Measurements from ENCODE around the gene TDRD3. TPM values are rescaled to one million over a fixed set of nuclear protein-coding genes. Genes with fewer than 3 reads are reported as not detected.

Gene TDRD3
- total and polyA plus RNA-seq, 2 donors (not counting 1 experiment from before 2014, with no cell fraction given) = 5.6 to 23.7 TPM

- no peak overlapping the region for H3K4me3 Mint-ChIP-seq
These were observed 17.2 kb downstream of the TDRD3 start for GRCh38 chr13:60414177-60414576.

GRCh38 chr13:60417734-60418133, 20.7 kb downstream of the TDRD3 start:
- Mint-ChIP-seq H3K27me3 (no peaks in the 10 kb centered on the region), H3K4me1 (peaks cover 8% of the 10 kb centered on the region), H3K9me3 (ENCODE audit: insufficient read depth) (peaks cover 3% of the 10 kb centered on the region), H3K27ac (no peak overlapping the region), H3K4me3 (no peak overlapping the region)
- Histone ChIP-seq H3K27me3 (replicated peaks in 1 of 4; ENCODE audit: control extremely low read depth in 1 of 4, control insufficient read depth in 3 of 4, insufficient read depth in 4 of 4, low read length in 3 of 4) (no peaks in the 10 kb centered on the region), H2AFZ (ENCODE audit: insufficient read depth, low read depth, low read length, poor library complexity, severe bottlenecking) (no peak overlapping the region), H3K4me3 (ENCODE audit: control extremely low read depth in 1 of 5, extremely low read depth in 1 of 5, insufficient read depth in 1 of 5, low read depth in 2 of 5, low read length in 4 of 5) (no peak overlapping the region), H3K4me1 (ENCODE audit: control insufficient read depth in 2 of 2, insufficient read depth in 2 of 2, low read length in 2 of 2) (no peaks in the 10 kb centered on the region), H3K9me3 (ENCODE audit: control extremely low read depth in 1 of 3, control insufficient read depth in 2 of 3, insufficient read depth in 1 of 3, low read length in 2 of 3) (peaks cover 0 to 4% (median 0%) of the 10 kb centered on the region in 3 donors), H3K36me3 (replicated peaks in 1 of 2; ENCODE audit: control extremely low read depth in 1 of 2, control insufficient read depth in 1 of 2, extremely low read depth in 1 of 2, insufficient read depth in 2 of 2, low read length in 1 of 2) (no peaks in the 10 kb centered on the region), H4K20me1 (ENCODE audit: control insufficient read depth, insufficient read depth, low read length, poor library complexity, severe bottlenecking) (peaks cover 4% of the 10 kb centered on the region), H3K79me2 (ENCODE audit: control insufficient read depth, insufficient read depth, low read length) (peaks cover 39% of the 10 kb centered on the region), H3K9ac (ENCODE audit: low read length) (no peak overlapping the region), H3K27ac (ENCODE audit: low read length in 2 of 2) (no peak overlapping the region), H3K4me2 (replicated peaks; ENCODE audit: low read depth, low read length, poor library complexity, severe bottlenecking) (no peak overlapping the region)
- ChIA-PET POLR2A (no interaction called here), CTCF (no interaction called here)
- intact Hi-C loops (cut with micrococcal nuclease) = no loop called here
- DNase-seq = no peak
- TF ChIP-seq EZH2 (IDR thresholded peaks at IDR 0.05; ENCODE audit: borderline replicate concordance, insufficient read depth, low read depth, low read length, poor library complexity, severe bottlenecking) (no peak), CTCF (IDR thresholded peaks at IDR 0.05) (no peak)
- 74% methylated on average over 2 of the region's 2 CpGs for WGBS (ENCODE audit: insufficient coverage)
- no peak for ATAC-seq (ENCODE audit: low read depth)

More at GRCh38 chr13:60414177-60414576, 17.2 kb downstream of the TDRD3 start:
- H3K4me2 ChIP-seq (replicated peaks; ENCODE audit: low read depth, low read length, poor library complexity, severe bottlenecking) = no peak overlapping the region
- ChIA-PET CTCF (interaction anchor here (0.7 kb wide), 1 partner anchor 454 kb away, joined by 6 read pairs; no protein-coding TSS in a partner anchor), POLR2A (no interaction called here)
- no peaks in the 10 kb centered on the region for H3K27me3 ChIP-seq (replicated peaks in 1 of 4; ENCODE audit: control extremely low read depth in 1 of 4, control insufficient read depth in 3 of 4, insufficient read depth in 4 of 4, low read length in 3 of 4)
- no peak for TF ChIP-seq EZH2 (IDR thresholded peaks at IDR 0.05; ENCODE audit: borderline replicate concordance, insufficient read depth, low read depth, low read length, poor library complexity, severe bottlenecking)
- no peak for TF ChIP-seq CTCF (IDR thresholded peaks at IDR 0.05)
- H3K36me3 ChIP-seq (replicated peaks in 1 of 2; ENCODE audit: control extremely low read depth in 1 of 2, control insufficient read depth in 1 of 2, extremely low read depth in 1 of 2, insufficient read depth in 2 of 2, low read length in 1 of 2) = no peaks in the 10 kb centered on the region
- H3K4me1 Mint-ChIP-seq = peaks cover 32% of the 10 kb centered on the region
- H3K27ac Mint-ChIP-seq = no peak overlapping the region
- H3K79me2 ChIP-seq (ENCODE audit: control insufficient read depth, insufficient read depth, low read length) = peaks cover 62% of the 10 kb centered on the region
- H3K4me3 ChIP-seq (ENCODE audit: control extremely low read depth in 1 of 5, extremely low read depth in 1 of 5, insufficient read depth in 1 of 5, low read depth in 2 of 5, low read length in 4 of 5) = no peak overlapping the region
- H2AFZ ChIP-seq (ENCODE audit: insufficient read depth, low read depth, low read length, poor library complexity, severe bottlenecking) = no peak overlapping the region
- H3K4me1 ChIP-seq (ENCODE audit: control insufficient read depth in 2 of 2, insufficient read depth in 2 of 2, low read length in 2 of 2) = no peaks in the 10 kb centered on the region
- H3K27ac ChIP-seq (ENCODE audit: low read length in 2 of 2) = no peak overlapping the region
- H3K9me3 Mint-ChIP-seq (ENCODE audit: insufficient read depth) = no peaks in the 10 kb centered on the region
- no peak overlapping the region for H3K9ac ChIP-seq (ENCODE audit: low read length)
- H3K27me3 Mint-ChIP-seq = no peaks in the 10 kb centered on the region
- DNase-seq (no peak), ATAC-seq (ENCODE audit: low read depth) (no peak)
- intact Hi-C loops (cut with micrococcal nuclease) = no loop called here
- H3K9me3 ChIP-seq (ENCODE audit: control extremely low read depth in 1 of 3, control insufficient read depth in 2 of 3, insufficient read depth in 1 of 3, low read length in 2 of 3) = no peaks in the 10 kb centered on the region
- peaks cover 4% of the 10 kb centered on the region for H4K20me1 ChIP-seq (ENCODE audit: control insufficient read depth, insufficient read depth, low read length, poor library complexity, severe bottlenecking)

Data from B cell (primary cell).